H1 (cell line): ENCODE results near the gene ADAMTS13. TPM values are rescaled to one million over a fixed set of nuclear protein-coding genes. Genes with fewer than 3 reads are reported as not detected.

ENCODE experiments used
- CTCF ChIA-PET: fragments of 300-600 bp; sonication (Branson Sonifier 250); formaldehyde crosslinking; loops from one replicate; lab custom pipeline; 2021; ENCODE audit not compliant: partially characterized antibody; lab: Charles Lee
- POLR2A ChIA-PET: fragments of 300-600 bp; sonication (Branson Sonifier 250); formaldehyde crosslinking; loops from one replicate; lab custom pipeline; 2021; ENCODE audit warnings: inconsistent platforms; ENCODE audit not compliant: partially characterized antibody; lab: Charles Lee
- DNase-seq, 2 experiments: peaks; one replicate each; pipeline versions ENCODE4 v3.0.0 to v3.0.0-alpha.2; 2010 to 2022; ENCODE audit warnings: low spot score in 2 of 2, low read depth in 1 of 2, mixed read lengths in 1 of 2
- FAIRE-seq: peaks from 2 replicates; lab custom pipeline; 2011; peaks lifted over from hg19 to GRCh38; lab: Jason Lieb, UNC
- H2AFZ ChIP-seq: 2 replicates; pipeline ENCODE4 v1.8.1; 2012; ENCODE audit warnings: low read length, inconsistent platforms
- H2AK5ac ChIP-seq: 2 replicates; pipeline ENCODE4 v1.6.1; 2013; ENCODE audit warnings: low read depth, low read length
- H2BK120ac ChIP-seq: replicated peaks from 2 replicates; pipeline ENCODE3; 2013; ENCODE audit warnings: low read depth, low read length, inconsistent platforms
- H2BK12ac ChIP-seq: 2 replicates; pipeline ENCODE4 v1.6.1; 2013; ENCODE audit warnings: low read depth, low read length
- H2BK15ac ChIP-seq: 2 replicates; pipeline ENCODE4 v1.6.1; 2013; ENCODE audit warnings: low read length
- H2BK20ac ChIP-seq: 2 replicates; pipeline ENCODE4 v1.6.1; 2013; ENCODE audit warnings: low read length
- H2BK5ac ChIP-seq: 2 replicates; pipeline ENCODE4 v1.6.1; 2013; ENCODE audit warnings: low read depth, low read length
- H3K14ac ChIP-seq: 2 replicates; pipeline ENCODE4 v1.6.1; 2013; ENCODE audit warnings: inconsistent platforms; ENCODE audit not compliant: insufficient read length
- H3K18ac ChIP-seq: 2 replicates; pipeline ENCODE4 v1.6.1; 2013; ENCODE audit warnings: low read length; ENCODE audit errors: extremely low read depth
- H3K23ac ChIP-seq: 2 replicates; pipeline ENCODE4 v1.6.1; 2013; ENCODE audit warnings: inconsistent platforms; ENCODE audit not compliant: insufficient read length
- H3K23me2 ChIP-seq: 2 replicates; pipeline ENCODE4 v1.6.1; 2013; ENCODE audit warnings: low read depth, low read length
- H3K27ac ChIP-seq: 2 replicates; pipeline ENCODE4 v1.6.1; 2011; ENCODE audit warnings: low read depth, low read length, inconsistent platforms
- H3K27me3 ChIP-seq, 4 experiments: replicated peaks in 1 of 4; 1 replicate in 1 of 4; 2 replicates in 3 of 4; pipeline versions ENCODE4 v1.6.1 to v1.8.1; 2011 to 2013; ENCODE audit warnings: low read length in 3 of 4, mild to moderate bottlenecking in 3 of 4, inconsistent platforms in 2 of 4, mixed read lengths in 2 of 4, moderate library complexity in 1 of 4; ENCODE audit not compliant: control insufficient read depth in 3 of 4, insufficient read depth in 3 of 4; ENCODE audit errors: extremely low read depth in 1 of 4
- H3K36me3 ChIP-seq, 4 experiments: 2 replicates each; pipeline versions ENCODE4 v1.6.1 to v1.8.1; 2011 to 2013; ENCODE audit warnings: mild to moderate bottlenecking in 4 of 4, low read length in 3 of 4, moderate library complexity in 2 of 4, control low read depth in 1 of 4, inconsistent platforms in 1 of 4; ENCODE audit not compliant: insufficient read depth in 4 of 4, control insufficient read depth in 2 of 4
- H3K4ac ChIP-seq: replicated peaks from 2 replicates; pipeline ENCODE3; 2013; ENCODE audit warnings: low read length, low read depth, mixed read lengths, inconsistent platforms; ENCODE audit not compliant: insufficient read length
- H3K4me1 ChIP-seq, 4 experiments: replicated peaks in 1 of 4; 1 replicate in 1 of 4; 2 replicates in 3 of 4; pipeline versions ENCODE4 v1.6.1 to v1.8.1; 2011 to 2013; ENCODE audit warnings: low read length in 3 of 4, inconsistent platforms in 2 of 4, mixed read lengths in 1 of 4; ENCODE audit not compliant: insufficient read depth in 4 of 4, control insufficient read depth in 3 of 4
- H3K4me2 ChIP-seq, 2 experiments: 2 replicates each; pipeline versions ENCODE4 v1.6.1 to v1.8.1; 2011 to 2013; ENCODE audit warnings: low read depth in 2 of 2, low read length in 2 of 2, control low read depth in 1 of 2, inconsistent platforms in 1 of 2, mild to moderate bottlenecking in 1 of 2; ENCODE audit not compliant: insufficient read depth in 1 of 2
- H3K4me3 ChIP-seq, 4 experiments: fragments of 200-600, 300-600 bp in 1 of 4; sonication (generic), shearing (Covaris generic), sonication (Bioruptor Twin) in 1 of 4; 2 replicates each; pipeline versions ENCODE4 v1.5.1 to v1.8.1; 2011 to 2016; ENCODE audit warnings: low read length in 4 of 4, low read depth in 3 of 4, control low read depth in 2 of 4, inconsistent platforms in 2 of 4, mild to moderate bottlenecking in 2 of 4, mixed read lengths in 1 of 4, moderate library complexity in 1 of 4; ENCODE audit not compliant: insufficient read depth in 2 of 4; ENCODE audit errors: extremely low read depth in 1 of 4
- H3K56ac ChIP-seq: replicated peaks from 2 replicates; pipeline ENCODE3; 2013; ENCODE audit warnings: low read depth, mild to moderate bottlenecking, mixed read lengths, low read length, inconsistent platforms; ENCODE audit not compliant: insufficient read length
- H3K79me1 ChIP-seq: 2 replicates; pipeline ENCODE4 v1.6.1; 2013; ENCODE audit warnings: low read depth, low read length, control low read depth
- H3K79me2 ChIP-seq, 2 experiments: 2 replicates each; pipeline versions ENCODE4 v1.6.1 to v1.8.1; 2012 to 2013; ENCODE audit warnings: low read length in 2 of 2, mild to moderate bottlenecking in 2 of 2, inconsistent platforms in 1 of 2; ENCODE audit not compliant: insufficient read depth in 2 of 2, control insufficient read depth in 1 of 2
- H3K9ac ChIP-seq, 4 experiments: replicated peaks in 1 of 4; 1 replicate in 1 of 4; 2 replicates in 3 of 4; pipeline versions ENCODE4 v1.6.1 to v1.8.1; 2011 to 2013; ENCODE audit warnings: low read depth in 3 of 4, low read length in 3 of 4, control low read depth in 2 of 4, mild to moderate bottlenecking in 2 of 4, moderate library complexity in 2 of 4, inconsistent platforms in 1 of 4; ENCODE audit errors: extremely low read depth in 1 of 4
- H3K9me3 ChIP-seq, 2 experiments: 2 replicates each; pipeline versions ENCODE4 v1.6.1 to v1.8.1; 2012 to 2013; ENCODE audit warnings: mild to moderate bottlenecking in 2 of 2, moderate library complexity in 2 of 2, control low read depth in 1 of 2, inconsistent platforms in 1 of 2, low read depth in 1 of 2, low read length in 1 of 2, mixed read lengths in 1 of 2; ENCODE audit not compliant: insufficient read depth in 2 of 2
- H4K20me1 ChIP-seq, 2 experiments: replicated peaks in 1 of 2; 2 replicates each; pipeline versions ENCODE3 to v1.8.1; 2011 to 2013; ENCODE audit warnings: inconsistent platforms in 2 of 2, low read length in 2 of 2, mild to moderate bottlenecking in 1 of 2; ENCODE audit not compliant: insufficient read depth in 2 of 2, control insufficient read depth in 1 of 2
- H4K5ac ChIP-seq: 2 replicates; pipeline ENCODE4 v1.6.1; 2013; ENCODE audit warnings: low read length, low read depth, mixed read lengths, inconsistent platforms; ENCODE audit not compliant: insufficient read length
- H4K8ac ChIP-seq: 2 replicates; pipeline ENCODE4 v1.8.0; 2013; ENCODE audit warnings: mild to moderate bottlenecking, moderate library complexity, low read length, inconsistent platforms; ENCODE audit not compliant: insufficient read depth; ENCODE audit errors: extremely low read depth
- H4K91ac ChIP-seq: replicated peaks from 2 replicates; pipeline ENCODE3; 2013; ENCODE audit warnings: low read length, mixed read lengths, inconsistent platforms; ENCODE audit not compliant: insufficient read length
- ASH2L ChIP-seq: fragments of 200-600, 300-600 bp; sonication (generic); IDR thresholded peaks from one replicate; pipeline ENCODE4 v1.7.1; 2017; ENCODE audit warnings: low read length
- HDAC6 ChIP-seq: IDR thresholded peaks from one replicate; pipeline ENCODE4 v1.7.1; 2012; ENCODE audit warnings: low read depth, mild to moderate bottlenecking, inconsistent platforms, low read length, moderate library complexity
- SIX5 ChIP-seq: IDR thresholded peaks from 2 replicates; pipeline ENCODE4 v1.6.1; 2011; ENCODE audit warnings: mild to moderate bottlenecking, low read depth, low read length
- TAF1 ChIP-seq: IDR thresholded peaks from 2 replicates; pipeline ENCODE4 v1.6.1; 2011; ENCODE audit warnings: mild to moderate bottlenecking, low read depth, low read length
- WGBS, 2 experiments: shearing (Covaris generic) in 1 of 2; methylation state at CpG; one replicate each; pipeline versions ENCODE4 v1.1.6 to v1.1.7; 2013 to 2015; ENCODE audit warnings: low lambda C conversion rate in 2 of 2, mixed read lengths in 2 of 2, inconsistent platforms in 1 of 2, low coverage in 1 of 2, missing lambda C conversion rate in 1 of 2; ENCODE audit not compliant: insufficient replicate concordance in 2 of 2, insufficient coverage in 1 of 2, insufficient read length in 1 of 2; ENCODE audit errors: extremely low coverage in 1 of 2, missing lambda C conversion rate in 1 of 2; 5-methylcytosine and 5-hydroxymethylcytosine counted together
- polyA plus RNA-seq, 7 experiments: library from polyadenylated mRNA; depleted of rRNA in 3 of 7; stranded (reverse) in 5 of 7; unstranded in 2 of 7; fragments of >200 nt in 5 of 7; fragments of 200-250 nt in 2 of 7; gene quantifications; 1 replicate in 5 of 7; 2 replicates in 1 of 7; 4 replicates in 1 of 7; pipeline versions ENCODE4 v1.2.1 to v1.2.3, GENCODE V29; 2011 to 2013; ENCODE audit warnings: missing spikeins in 2 of 7, mixed read lengths in 2 of 7
- total RNA-seq: library from RNA; stranded (reverse); fragmentation: NEBNext Ultra II Directional; extraction: Animal tissue kit (Norgen Biotek cat#: 25700); gene quantifications from 2 replicates; pipeline ENCODE4 v1.2.1, GENCODE V29; 2021

Gene ADAMTS13
- total and polyA plus RNA-seq, 2 of the 8 experiments (the other 6 are each of a cell fraction or from before 2014, with no cell fraction given) = 4.4 to 5.8 TPM

DNA sequence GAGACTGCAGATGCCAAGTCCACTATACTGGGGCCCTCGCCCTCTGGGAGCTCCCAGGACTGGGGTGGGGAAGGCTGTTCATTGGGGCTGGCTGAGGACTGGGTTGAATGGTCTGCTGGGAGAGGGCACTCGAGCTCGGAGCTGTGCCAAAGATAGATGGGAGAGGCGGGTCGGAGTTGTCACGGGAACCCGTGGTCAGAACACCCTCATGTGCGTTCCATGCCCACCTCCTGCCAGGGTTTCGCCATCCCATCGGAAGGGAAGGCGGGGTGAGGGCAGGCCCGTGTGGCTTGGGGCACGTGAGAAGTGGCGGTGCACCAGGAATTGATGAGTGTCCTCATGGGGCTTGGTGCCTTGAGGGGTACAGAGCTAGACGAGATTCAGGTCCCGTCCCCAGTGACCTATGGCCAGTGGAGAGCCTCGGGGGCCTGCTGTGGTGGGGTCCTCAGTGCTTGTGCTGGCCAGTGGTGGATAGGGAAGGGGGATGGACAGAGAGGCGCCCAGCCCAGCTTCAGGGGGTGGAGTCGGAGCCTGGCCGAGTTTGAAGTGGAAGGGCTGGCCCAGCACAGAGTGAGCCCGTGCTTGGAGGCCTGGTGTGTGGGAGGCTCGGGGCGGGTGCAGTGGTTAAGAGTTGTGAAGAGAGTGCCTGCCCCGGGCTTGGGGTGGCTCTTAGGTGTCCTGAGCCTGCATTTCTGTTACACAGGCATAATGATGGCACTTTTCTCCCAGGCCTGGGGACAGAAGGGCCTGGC, 41.9 kb downstream of the ADAMTS13 start:
- no peak overlapping the region for H3K18ac ChIP-seq
- no peak overlapping the region for H2BK20ac ChIP-seq
- no peak overlapping the region for H2AK5ac ChIP-seq
- no peak for DNase-seq
- H4K20me1 ChIP-seq = peaks cover 0 to 12% of the 10 kb centered on the region in 2 experiments
- H3K9me3 ChIP-seq = no peaks in the 10 kb centered on the region
- H3K27ac ChIP-seq = 0 out of 2 replicates have a peak overlapping the region, but pooled peaks have one; percentile 16
- peaks cover 9% of the 10 kb centered on the region for H3K79me1 ChIP-seq
- peaks cover 7% of the 10 kb centered on the region; the same call in 1 of the 2 replicates for H3K23me2 ChIP-seq
- CTCF ChIA-PET = interaction anchor here (0.6 to 3.2 kb wide), 19 partner anchors 8 to 237 kb away, joined by 3 to 25 read pairs (median 4); partner anchors contain the start of genes ADAMTS13, REXO4 and SLC2A6
- H3K27me3 ChIP-seq = no peaks in the 10 kb centered on the region; a peak in 1 of 7 replicates
- H3K14ac ChIP-seq = no peak overlapping the region
- no peak overlapping the region for H2AFZ ChIP-seq
- H4K5ac ChIP-seq = no peak overlapping the region
- no peak overlapping the region for H3K4ac ChIP-seq
- H4K8ac ChIP-seq = no peak overlapping the region
- H3K4me3 ChIP-seq = no peak overlapping the region
- H3K36me3 ChIP-seq = no peaks in the 10 kb centered on the region
- no peak overlapping the region for H4K91ac ChIP-seq
- H3K9ac ChIP-seq = no peak overlapping the region
- peaks cover 2 to 11% (median 9%) of the 10 kb centered on the region in 4 experiments for H3K4me1 ChIP-seq
- H3K56ac ChIP-seq = no peak overlapping the region
- no peak overlapping the region for H2BK120ac ChIP-seq
- H2BK5ac ChIP-seq = no peak overlapping the region
- FAIRE-seq = no peak
- no peak overlapping the region for H2BK12ac ChIP-seq
- POLR2A ChIA-PET = interaction anchor here (1.5 to 1.8 kb wide), 5 partner anchors 9 to 115 kb away, joined by 3 to 5 read pairs (median 4); partner anchors contain the start of gene SLC2A6
- no peak overlapping the region for H2BK15ac ChIP-seq
- H3K4me2 ChIP-seq = no peak overlapping the region
- no peak overlapping the region for H3K23ac ChIP-seq
- 92% methylated on average over 23 of the region's 24 CpGs; no CpG with 5 or more reads in 1 of the 2 experiments for WGBS, 2 experiments
- H3K79me2 ChIP-seq = peaks cover 0 to 13% of the 10 kb centered on the region in 2 experiments; a peak in 2 of 4 replicates
- TF ChIP-seq HDAC6 (no peak), TAF1 (no peak), ASH2L (no peak), SIX5 (no peak)
